Endothelial cell of umbilical vein (primary cell): ENCODE results near the gene SNAP25. TPM values are rescaled to one million over a fixed set of nuclear protein-coding genes. Genes with fewer than 3 reads are reported as not detected.
A peak's percentile ranks its signal among the peaks of the same experiment; 100 is the strongest.

Experiments
- BruUV-seq: library from RNA; stranded (reverse); fragments of 400-500 nt; replicated peaks from 2 replicates; lab custom pipeline; 2021; lab: Mats Ljungman, UMichigan
- CTCF ChIA-PET: fragments of 300-600, 350-600 bp; sonication (Branson Sonifier 250); formaldehyde crosslinking; loops from one replicate; lab custom pipeline; 2021; ENCODE audit warnings: antibody characterized with exemption, inconsistent platforms; lab: Charles Lee
- POLR2A ChIA-PET: fragments of 300-600, 350-600 bp; sonication (Branson Sonifier 250); formaldehyde crosslinking; loops from one replicate; lab custom pipeline; 2021; ENCODE audit warnings: antibody characterized with exemption, inconsistent platforms; lab: Charles Lee
- DNase-seq: peaks from one replicate; pipeline ENCODE4 v3.0.0-alpha.2; 2011; ENCODE audit warnings: low read depth, low spot score
- FAIRE-seq: peaks from 2 replicates; lab custom pipeline; 2011; peaks lifted over from hg19 to GRCh38; lab: Jason Lieb, UNC
- H2AFZ ChIP-seq: 2 replicates; pipeline ENCODE4 v1.6.0; 2012; ENCODE audit warnings: low read depth, low read length, control low read depth, inconsistent platforms
- H3K27ac ChIP-seq: 2 replicates; pipeline ENCODE4 v1.5.1; 2011; ENCODE audit warnings: low read depth, mild to moderate bottlenecking, control low read depth, low read length, moderate library complexity; ENCODE audit not compliant: insufficient read depth
- H3K27me3 ChIP-seq, 2 experiments: 2 replicates each; pipeline versions ENCODE4 v1.6.0 to v1.6.1; 2011; ENCODE audit warnings: low read length in 2 of 2, mixed read lengths in 1 of 2; ENCODE audit not compliant: control insufficient read depth in 2 of 2, insufficient read depth in 2 of 2
- H3K36me3 ChIP-seq, 2 experiments: 2 replicates in 1 of 2; 3 replicates in 1 of 2; pipeline ENCODE4 v1.5.1; 2011; ENCODE audit warnings: low read length in 2 of 2, mild to moderate bottlenecking in 1 of 2, moderate library complexity in 1 of 2; ENCODE audit not compliant: control insufficient read depth in 2 of 2, insufficient read depth in 2 of 2; ENCODE audit errors: extremely low read depth in 1 of 2
- H3K4me1 ChIP-seq: 3 replicates; pipeline ENCODE4 v1.5.1; 2011; ENCODE audit warnings: mild to moderate bottlenecking, low read length; ENCODE audit not compliant: control insufficient read depth, insufficient read depth; ENCODE audit errors: extremely low read depth
- H3K4me2 ChIP-seq: 2 replicates; pipeline ENCODE4 v1.6.1; 2011; ENCODE audit warnings: low read length, control low read depth, mixed read lengths; ENCODE audit not compliant: insufficient read depth
- H3K4me3 ChIP-seq, 3 experiments: fragments of 200-600 bp in 1 of 3; sonication (generic), shearing (Covaris generic) in 1 of 3; replicated peaks in 1 of 3; 2 replicates each; pipeline ENCODE4 v1.5.1; 2011 to 2016; ENCODE audit warnings: control low read depth in 3 of 3, low read length in 3 of 3, mild to moderate bottlenecking in 2 of 3, inconsistent platforms in 1 of 3, low read depth in 1 of 3, moderate library complexity in 1 of 3; ENCODE audit not compliant: insufficient read depth in 1 of 3
- H3K79me2 ChIP-seq: 2 replicates; pipeline ENCODE4 v1.6.0; 2012; ENCODE audit warnings: low read length, inconsistent platforms; ENCODE audit not compliant: control insufficient read depth, insufficient read depth
- H3K9ac ChIP-seq: replicated peaks from 2 replicates; pipeline ENCODE3; 2011; ENCODE audit warnings: low read length, control low read depth; ENCODE audit not compliant: insufficient read depth; ENCODE audit errors: extremely low read depth
- H3K9me1 ChIP-seq: replicated peaks from 3 replicates; pipeline ENCODE4 v1.6.0; 2011; ENCODE audit warnings: mild to moderate bottlenecking, low read length; ENCODE audit not compliant: control insufficient read depth, insufficient read depth; ENCODE audit errors: extremely low read depth
- H3K9me3 ChIP-seq: replicated peaks from 2 replicates; pipeline ENCODE4 v1.5.1; 2012; ENCODE audit warnings: low read length, inconsistent platforms; ENCODE audit not compliant: control insufficient read depth, insufficient read depth
- H4K20me1 ChIP-seq: replicated peaks from 2 replicates; pipeline ENCODE3; 2011; ENCODE audit warnings: mild to moderate bottlenecking, low read length; ENCODE audit not compliant: control insufficient read depth, insufficient read depth; ENCODE audit errors: extremely low read depth
- EZH2 ChIP-seq: IDR thresholded peaks from 2 replicates; pipeline ENCODE4 v1.6.1; 2012; ENCODE audit warnings: borderline replicate concordance, low read depth, mild to moderate bottlenecking, moderate library complexity, low read length, inconsistent platforms; ENCODE audit not compliant: severe bottlenecking
- FOS ChIP-seq: IDR thresholded peaks from 2 replicates; pipeline ENCODE4 v1.6.1; 2011; ENCODE audit warnings: mild to moderate bottlenecking, low read length, moderate library complexity, borderline replicate concordance; ENCODE audit not compliant: insufficient read depth
- GATA2 ChIP-seq: IDR thresholded peaks from 2 replicates; pipeline ENCODE4 v1.7.0; 2011; ENCODE audit warnings: low read depth, mild to moderate bottlenecking, moderate library complexity, mixed read lengths, low read length; ENCODE audit not compliant: insufficient read length, insufficient read depth
- JUN ChIP-seq: IDR thresholded peaks from 2 replicates; pipeline ENCODE4 v1.6.1; 2011; ENCODE audit warnings: borderline replicate concordance, low read depth; ENCODE audit not compliant: insufficient read length, insufficient read depth
- POLR2A ChIP-seq: IDR thresholded peaks from 2 replicates; pipeline ENCODE4 v1.6.1; 2012; ENCODE audit warnings: low read depth, mild to moderate bottlenecking, control low read depth, low read length
- POLR2AphosphoS5 ChIP-seq: IDR thresholded peaks from 2 replicates; pipeline ENCODE4 v1.6.1; 2012; ENCODE audit warnings: low read depth, mild to moderate bottlenecking, control low read depth, low read length, moderate library complexity; ENCODE audit not compliant: insufficient read depth
- dilution Hi-C: fragments of 300-500 bp; cut with MboI; formaldehyde crosslinking; loops from one replicate; pipeline ENCODE4 v1.15.0; 2019; ENCODE audit warnings: low sequenced_read_pairs; ENCODE audit not compliant: extremely low pct_ligation_motif_present
- intact Hi-C: fragments of 100-400 bp; cut with micrococcal nuclease; formaldehyde crosslinking; loops from one replicate; pipeline ENCODE4 v1.10.0; 2022
- polyA plus RNA-seq, 4 experiments: library from polyadenylated mRNA; depleted of rRNA in 3 of 4; stranded (reverse) in 3 of 4; unstranded in 1 of 4; fragments of >200 nt; gene quantifications; 2 replicates each; pipeline versions ENCODE4 v1.2.1 to v1.2.3, GENCODE V29; 2011 to 2012; ENCODE audit warnings: missing spikeins in 1 of 4
- total RNA-seq: library from RNA; stranded (reverse); gene quantifications from 2 replicates; pipeline ENCODE4 v1.2.3, GENCODE V29; 2021
- TF ChIP-seq, protein P1 (sequence below): IDR thresholded peaks from 2 replicates; pipeline ENCODE4 v1.6.1; 2011; ENCODE audit not compliant: insufficient read depth, insufficient read length
- TF ChIP-seq, protein P2 (sequence below), 2 donors: IDR thresholded peaks; 1 replicate in 1 of 2; 2 replicates in 1 of 2; pipeline ENCODE4 v1.5.1; 2011; ENCODE audit warnings: low read length in 2 of 2, mild to moderate bottlenecking in 2 of 2, moderate library complexity in 2 of 2, control low read depth in 1 of 2, inconsistent platforms in 1 of 2, low read depth in 1 of 2; ENCODE audit not compliant: insufficient read depth in 1 of 2; ENCODE audit errors: extremely low read depth in 1 of 2

The SNAP25 gene
- total and polyA plus RNA-seq, 2 donors (not counting 3 experiments of a cell fraction or from before 2014, with no cell fraction given), result 3.9 to 4.4 TPM

DNA sequence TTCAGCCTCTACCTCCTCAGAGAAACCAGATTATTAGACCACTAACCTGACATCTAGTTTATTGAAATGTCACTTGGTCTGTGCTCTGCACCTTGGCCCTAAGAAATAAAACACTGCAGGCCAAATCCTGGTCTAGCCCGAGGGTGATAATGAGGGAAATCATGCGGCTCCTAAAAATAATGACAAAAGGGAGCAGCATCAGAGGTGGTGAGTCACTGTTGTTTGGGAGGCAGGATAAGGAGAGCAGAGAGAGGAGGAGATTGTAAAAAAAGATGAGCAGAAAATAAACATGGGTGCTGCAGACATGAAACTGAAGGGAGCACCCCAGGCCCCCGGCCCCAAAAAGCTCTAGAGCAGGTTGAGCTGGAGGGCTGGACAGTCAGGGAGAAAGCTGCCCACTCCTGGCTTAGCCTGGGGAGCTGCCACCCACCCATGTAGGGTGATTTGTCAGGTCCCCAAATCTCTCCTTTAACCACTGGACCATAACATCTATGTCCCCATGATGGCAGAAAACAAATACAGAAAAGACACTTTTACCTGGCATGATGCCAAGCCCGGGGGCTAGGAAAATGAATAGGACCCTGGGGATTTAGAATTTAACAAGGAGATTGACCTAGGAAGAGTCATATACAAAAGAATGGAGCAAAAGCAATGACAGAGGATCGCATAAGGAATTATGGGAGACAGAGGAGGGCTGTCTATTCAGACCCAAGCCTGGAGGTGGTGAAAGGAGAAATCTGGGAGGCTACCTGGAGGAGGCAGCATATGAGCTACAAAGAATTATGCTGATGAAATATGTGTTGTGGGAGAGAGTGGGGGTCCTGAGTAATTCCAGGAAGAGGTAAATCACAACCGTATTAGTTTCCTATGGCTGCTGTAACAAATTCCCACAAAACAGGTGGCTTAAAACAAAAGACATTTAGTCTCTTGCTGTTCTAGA is 103.7 kb downstream of the SNAP25 start:
- DNase-seq, result no peak
- Histone ChIP-seq H3K9me3 (no peaks in the 10 kb centered on the region), H3K4me1 (no peaks in the 10 kb centered on the region), H3K27ac (no peak overlapping the region), H3K36me3 (no peaks in the 10 kb centered on the region), H3K4me3 (no peak overlapping the region), H2AFZ (no peak overlapping the region), H4K20me1 (no peaks in the 10 kb centered on the region), H3K4me2 (no peak overlapping the region), H3K9me1 (no peaks in the 10 kb centered on the region), H3K9ac (no peak overlapping the region), H3K79me2 (no peaks in the 10 kb centered on the region), H3K27me3 (no peaks in the 10 kb centered on the region)
- TF ChIP-seq, protein P1, sequence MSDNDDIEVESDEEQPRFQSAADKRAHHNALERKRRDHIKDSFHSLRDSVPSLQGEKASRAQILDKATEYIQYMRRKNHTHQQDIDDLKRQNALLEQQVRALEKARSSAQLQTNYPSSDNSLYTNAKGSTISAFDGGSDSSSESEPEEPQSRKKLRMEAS, result no peak
- peak; percentile 37 for TF ChIP-seq JUN
- no peak for TF ChIP-seq POLR2AphosphoS5
- POLR2A ChIA-PET, result no interaction called here
- CTCF ChIA-PET, result no interaction called here
- BruUV-seq, result no TSS peak
- intact Hi-C loops, result no loop called here
- no peak for FAIRE-seq
- dilution Hi-C loops, result no loop called here

DNA sequence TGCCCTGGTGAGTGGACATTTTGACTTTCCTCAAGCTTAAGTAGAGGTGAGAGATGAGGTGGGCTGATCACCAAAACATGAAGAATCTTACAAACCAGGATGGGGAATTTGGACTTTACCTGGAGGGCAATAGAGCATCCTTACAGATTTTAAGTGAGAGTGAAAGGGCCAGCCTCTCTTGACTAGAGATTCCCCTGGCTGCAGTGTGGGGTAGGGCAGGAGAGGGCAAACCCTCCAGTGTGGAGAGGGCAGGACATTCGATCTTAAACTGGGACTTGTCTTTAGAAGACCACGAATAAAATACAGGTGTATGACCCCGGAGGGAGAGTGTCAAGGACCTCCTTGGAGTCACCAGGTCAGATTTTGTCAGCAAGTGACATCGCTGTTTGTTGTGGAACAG is 105.1 kb downstream of the SNAP25 start:
- FAIRE-seq, result no peak
- CTCF ChIA-PET, result no interaction called here
- Histone ChIP-seq H4K20me1 (no peaks in the 10 kb centered on the region), H3K4me2 (no peak overlapping the region), H3K4me3 (no peak overlapping the region), H3K9me3 (no peaks in the 10 kb centered on the region), H3K27me3 (no peaks in the 10 kb centered on the region), H2AFZ (no peak overlapping the region), H3K36me3 (no peaks in the 10 kb centered on the region), H3K9me1 (no peaks in the 10 kb centered on the region), H3K4me1 (no peaks in the 10 kb centered on the region), H3K27ac (no peak overlapping the region), H3K9ac (no peak overlapping the region), H3K79me2 (no peaks in the 10 kb centered on the region)
- DNase-seq, result no peak
- no TSS peak for BruUV-seq
- TF ChIP-seq JUN (no peak), GATA2 (no peak), EZH2 (no peak), FOS (no peak), POLR2AphosphoS5 (no peak), POLR2A (no peak)
- TF ChIP-seq, protein P1, result no peak
- TF ChIP-seq, protein P2, sequence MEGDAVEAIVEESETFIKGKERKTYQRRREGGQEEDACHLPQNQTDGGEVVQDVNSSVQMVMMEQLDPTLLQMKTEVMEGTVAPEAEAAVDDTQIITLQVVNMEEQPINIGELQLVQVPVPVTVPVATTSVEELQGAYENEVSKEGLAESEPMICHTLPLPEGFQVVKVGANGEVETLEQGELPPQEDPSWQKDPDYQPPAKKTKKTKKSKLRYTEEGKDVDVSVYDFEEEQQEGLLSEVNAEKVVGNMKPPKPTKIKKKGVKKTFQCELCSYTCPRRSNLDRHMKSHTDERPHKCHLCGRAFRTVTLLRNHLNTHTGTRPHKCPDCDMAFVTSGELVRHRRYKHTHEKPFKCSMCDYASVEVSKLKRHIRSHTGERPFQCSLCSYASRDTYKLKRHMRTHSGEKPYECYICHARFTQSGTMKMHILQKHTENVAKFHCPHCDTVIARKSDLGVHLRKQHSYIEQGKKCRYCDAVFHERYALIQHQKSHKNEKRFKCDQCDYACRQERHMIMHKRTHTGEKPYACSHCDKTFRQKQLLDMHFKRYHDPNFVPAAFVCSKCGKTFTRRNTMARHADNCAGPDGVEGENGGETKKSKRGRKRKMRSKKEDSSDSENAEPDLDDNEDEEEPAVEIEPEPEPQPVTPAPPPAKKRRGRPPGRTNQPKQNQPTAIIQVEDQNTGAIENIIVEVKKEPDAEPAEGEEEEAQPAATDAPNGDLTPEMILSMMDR (IDR thresholded peaks at IDR 0.05; ENCODE audit: extremely low read depth in 1 of 2, insufficient read depth in 1 of 2, low read depth in 1 of 2, low read length in 2 of 2), result no peak
- intact Hi-C loops, result no loop called here
- POLR2A ChIA-PET, result no interaction called here
- dilution Hi-C loops, result no loop called here
